Amygdala (tissue), 56 donors: ENCODE measurements around the gene PCDHGA3.
"Not testable (repeated sequence)": the region's sequence is repeated elsewhere in the genome, so short reads cannot be mapped to it uniquely, and the experiment has no call there.

Experiments used
- DNase-seq, 56 donors: peaks; one replicate each; lab custom pipeline; 2025; lab: John Stamatoyannopoulos, UW

PCDHGA3 gene

DNA sequence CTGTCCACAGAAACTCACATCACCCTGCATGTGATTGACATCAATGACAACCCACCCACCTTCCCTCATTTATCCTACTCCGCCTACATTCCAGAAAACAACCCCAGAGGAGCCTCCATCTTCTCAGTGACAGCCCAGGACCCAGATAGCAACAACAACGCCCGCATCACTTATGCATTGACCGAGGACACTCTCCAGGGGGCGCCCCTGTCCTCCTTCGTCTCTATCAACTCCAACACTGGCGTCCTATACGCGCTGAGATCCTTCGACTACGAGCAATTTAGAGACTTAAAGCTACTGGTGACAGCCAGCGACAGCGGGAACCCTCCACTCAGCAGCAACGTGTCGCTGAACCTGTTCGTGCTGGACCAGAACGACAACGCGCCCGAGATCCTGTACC is 1.7 kb downstream of the PCDHGA3 start:
- DNase-seq, result no peak

DNA sequence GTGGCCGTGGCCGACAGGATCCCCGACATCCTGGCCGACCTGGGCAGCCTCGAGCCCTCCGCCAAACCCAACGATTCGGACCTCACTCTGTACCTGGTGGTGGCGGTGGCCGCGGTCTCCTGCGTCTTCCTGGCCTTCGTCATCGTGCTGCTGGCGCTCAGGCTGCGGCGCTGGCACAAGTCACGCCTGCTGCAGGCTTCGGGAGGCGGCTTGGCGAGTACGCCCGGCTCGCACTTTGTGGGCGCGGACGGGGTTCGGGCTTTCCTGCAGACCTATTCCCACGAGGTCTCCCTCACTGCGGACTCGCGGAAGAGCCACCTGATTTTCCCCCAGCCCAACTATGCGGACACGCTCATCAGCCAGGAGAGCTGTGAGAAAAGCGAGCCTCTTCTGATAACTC is 2.4 kb downstream of the PCDHGA3 start:
- not testable (repeated sequence) for DNase-seq

DNA sequence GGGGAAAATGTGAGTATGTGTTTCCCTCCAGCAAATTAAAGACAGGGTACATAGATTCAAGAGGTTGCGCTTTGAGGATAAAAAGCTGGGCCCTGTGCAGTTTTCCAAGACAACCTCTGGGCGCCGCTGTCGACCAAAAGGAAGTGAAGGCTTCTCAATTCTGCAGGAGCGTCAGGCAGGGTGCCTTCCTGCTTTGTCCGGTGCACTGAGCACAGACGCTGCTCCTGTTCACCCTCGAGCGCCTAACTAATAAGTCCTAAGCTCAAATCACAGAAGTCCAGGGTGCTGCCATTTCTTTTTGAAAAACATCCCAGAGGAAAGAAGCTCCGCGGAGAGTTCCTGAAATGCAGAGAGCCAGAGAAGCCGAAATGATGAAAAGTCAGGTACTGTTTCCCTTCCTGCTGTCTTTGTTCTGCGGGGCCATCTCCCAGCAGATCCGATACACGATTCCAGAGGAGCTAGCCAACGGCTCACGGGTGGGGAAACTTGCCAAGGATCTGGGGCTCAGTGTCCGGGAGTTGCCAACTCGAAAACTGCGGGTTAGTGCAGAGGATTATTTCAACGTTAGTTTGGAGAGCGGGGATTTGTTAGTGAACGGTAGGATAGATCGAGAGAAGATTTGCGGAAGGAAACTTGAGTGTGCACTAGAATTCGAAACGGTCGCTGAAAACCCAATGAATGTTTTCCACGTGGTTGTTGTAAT is 6.4 kb downstream of the PCDHGA3 start, which contains the start of gene PCDHGB1:
TSS of gene PCDHGB1 (plus strand) at position 183 of the 703 bp plus-strand sequence. CDS start at position 345, 162 bp downstream.
- DNase-seq, result peak in 4 of 56 donors; percentile 2 to 17 (median 12)

DNA sequence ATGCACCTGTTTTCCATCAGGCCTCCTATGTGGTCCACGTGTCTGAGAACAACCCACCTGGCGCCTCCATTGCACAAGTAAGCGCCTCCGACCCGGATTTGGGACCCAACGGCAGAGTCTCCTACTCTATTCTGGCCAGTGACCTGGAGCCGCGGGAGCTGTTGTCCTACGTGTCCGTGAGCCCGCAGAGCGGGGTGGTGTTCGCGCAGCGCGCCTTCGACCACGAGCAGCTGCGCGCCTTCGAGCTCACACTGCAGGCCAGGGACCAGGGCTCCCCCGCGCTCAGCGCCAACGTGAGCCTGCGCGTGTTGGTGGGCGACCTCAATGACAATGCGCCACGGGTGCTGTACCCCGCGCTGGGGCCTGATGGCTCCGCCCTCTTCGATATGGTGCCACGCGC is 8.0 kb downstream of the PCDHGA3 start:
- DNase-seq, result no peak

DNA sequence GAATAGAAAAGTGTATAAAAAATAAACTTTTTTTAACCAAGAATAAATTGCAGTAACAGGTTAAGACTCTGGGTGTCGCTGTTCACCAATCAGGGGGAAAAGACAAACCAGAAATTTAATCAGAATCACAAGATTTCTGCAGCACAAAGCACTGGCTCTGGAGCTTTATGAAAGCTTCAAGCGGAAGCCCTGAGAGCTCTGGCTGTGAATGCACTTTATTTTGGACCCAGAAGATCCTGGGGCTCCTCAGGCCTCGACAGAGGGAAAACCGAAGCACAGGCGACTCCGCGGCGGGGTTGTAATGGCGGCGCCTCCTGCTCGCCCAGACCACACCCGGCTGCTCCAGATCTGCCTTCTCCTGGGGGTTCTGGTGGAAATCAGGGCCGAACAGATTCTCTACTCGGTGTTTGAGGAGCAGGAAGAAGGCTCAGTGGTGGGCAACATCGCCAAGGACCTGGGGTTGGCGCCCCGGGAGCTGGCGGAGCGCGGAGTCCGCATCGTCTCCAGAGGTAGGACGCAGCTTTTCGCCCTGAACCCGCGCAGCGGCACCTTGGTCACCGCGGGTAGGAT is 11.4 kb downstream of the PCDHGA3 start, which contains the start of gene PCDHGA4:
TSS of gene PCDHGA4 (plus strand) at position 122 of the 570 bp plus-strand sequence. CDS start at position 209, 87 bp downstream.
- DNase-seq, result no peak

DNA sequence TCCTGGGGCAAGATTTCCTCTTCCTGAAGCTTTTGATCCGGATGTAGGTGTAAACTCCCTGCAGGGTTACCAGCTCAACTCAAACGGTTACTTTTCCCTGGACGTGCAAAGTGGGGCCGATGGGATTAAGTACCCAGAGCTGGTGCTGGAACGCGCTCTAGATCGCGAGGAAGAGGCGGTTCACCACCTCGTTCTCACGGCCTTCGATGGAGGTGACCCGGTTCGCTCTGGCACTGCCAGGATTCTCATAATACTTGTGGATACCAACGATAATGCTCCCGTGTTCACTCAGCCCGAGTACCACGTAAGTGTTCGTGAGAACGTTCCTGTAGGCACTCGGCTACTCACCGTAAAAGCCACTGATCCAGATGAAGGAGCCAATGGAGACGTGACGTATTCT is 12.0 kb downstream of the PCDHGA3 start:
- no peak for DNase-seq

DNA sequence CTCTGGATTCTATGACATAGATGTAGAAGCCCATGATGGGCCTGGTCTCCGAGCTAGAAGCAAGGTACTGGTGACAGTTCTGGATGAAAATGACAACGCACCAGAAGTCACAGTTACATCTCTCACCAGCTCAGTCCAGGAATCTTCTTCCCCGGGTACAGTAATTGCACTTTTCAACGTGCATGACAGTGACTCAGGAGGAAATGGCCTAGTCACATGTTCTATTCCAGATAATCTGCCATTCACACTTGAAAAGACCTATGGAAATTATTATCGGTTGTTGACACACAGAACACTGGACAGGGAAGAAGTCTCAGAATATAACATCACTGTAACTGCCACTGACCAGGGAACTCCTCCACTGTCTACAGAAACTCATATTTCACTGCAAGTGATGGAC is 12.5 kb downstream of the PCDHGA3 start:
- DNase-seq, result no peak

DNA sequence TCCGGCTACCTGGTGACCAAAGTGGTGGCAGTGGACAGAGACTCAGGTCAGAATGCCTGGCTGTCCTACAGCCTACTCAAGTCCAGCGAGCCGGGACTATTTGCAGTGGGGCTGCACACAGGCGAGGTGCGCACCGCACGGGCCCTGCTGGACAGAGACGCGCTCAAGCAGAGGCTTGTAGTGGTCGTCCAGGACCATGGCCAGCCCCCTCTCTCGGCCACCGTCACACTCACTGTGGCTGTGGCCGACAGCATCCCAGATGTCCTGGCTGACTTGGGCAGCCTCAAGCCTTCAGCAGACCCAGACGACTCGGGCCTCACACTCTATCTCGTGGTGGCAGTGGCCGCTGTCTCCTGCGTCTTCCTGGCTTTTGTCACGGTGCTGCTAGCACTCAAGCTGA is 13.3 kb downstream of the PCDHGA3 start:
- no peak for DNase-seq

DNA sequence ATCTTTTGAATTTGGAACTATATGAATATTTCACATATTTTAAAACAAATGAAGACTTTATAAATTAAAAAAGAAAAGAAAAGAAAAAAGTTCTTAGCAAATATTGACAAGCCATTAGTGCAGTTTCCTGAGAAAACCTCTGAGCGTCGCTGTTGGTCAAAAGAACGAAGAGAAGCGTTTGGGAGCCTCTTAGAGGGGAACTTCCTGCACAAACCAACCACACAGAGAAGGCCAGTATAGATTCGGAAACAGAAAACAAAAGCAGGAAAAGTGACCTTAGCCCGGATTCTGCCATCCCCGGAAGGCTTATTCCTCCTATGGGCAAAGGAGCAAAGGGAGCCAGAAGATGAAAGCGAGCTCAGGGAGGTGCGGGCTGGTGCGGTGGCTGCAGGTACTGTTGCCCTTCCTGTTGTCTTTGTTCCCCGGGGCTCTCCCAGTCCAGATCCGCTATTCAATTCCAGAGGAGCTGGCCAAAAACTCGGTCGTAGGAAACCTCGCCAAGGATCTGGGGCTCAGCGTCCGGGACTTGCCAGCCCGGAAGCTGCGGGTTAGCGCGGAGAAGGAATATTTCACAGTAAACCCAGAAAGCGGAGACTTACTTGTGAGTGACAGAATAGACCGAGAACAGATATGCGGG is 16.3 kb downstream of the PCDHGA3 start, which contains the start of gene PCDHGB2:
TSS of gene PCDHGB2 (plus strand) at position 205 of the 637 bp plus-strand sequence. CDS start at position 347, 142 bp downstream.
- no peak for DNase-seq

DNA sequence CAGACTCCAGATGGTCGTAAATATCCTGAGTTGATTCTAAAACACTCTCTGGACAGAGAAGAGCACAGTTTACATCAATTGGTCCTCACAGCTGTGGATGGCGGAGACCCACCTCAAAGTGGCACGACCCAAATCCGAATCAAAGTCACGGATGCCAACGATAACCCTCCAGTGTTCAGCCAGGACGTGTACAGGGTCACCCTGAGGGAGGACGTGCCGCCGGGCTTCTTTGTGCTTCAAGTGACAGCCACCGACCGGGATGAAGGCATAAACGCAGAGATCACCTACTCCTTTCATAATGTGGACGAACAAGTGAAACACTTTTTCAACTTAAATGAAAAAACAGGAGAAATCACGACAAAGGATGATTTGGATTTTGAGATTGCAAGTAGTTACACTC is 17.1 kb downstream of the PCDHGA3 start:
- no peak for DNase-seq

DNA sequence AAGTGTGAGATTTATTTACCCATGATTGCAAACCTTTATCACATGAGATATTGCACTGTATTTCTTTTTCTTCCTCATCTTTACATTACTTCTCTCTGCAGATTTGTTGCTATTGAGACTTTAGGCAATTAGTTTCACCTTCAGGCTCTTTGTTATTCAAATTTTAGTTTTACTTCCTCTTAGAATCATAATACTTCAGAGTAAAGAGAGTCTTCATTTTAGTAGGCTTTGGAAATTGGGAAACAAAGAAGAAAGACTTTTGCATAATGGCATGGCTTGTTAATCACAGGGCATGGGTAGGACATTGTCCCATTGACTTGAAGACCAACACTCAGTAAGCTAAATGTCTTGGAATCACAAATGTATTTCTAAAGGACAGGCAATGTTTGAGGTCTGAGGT is 19.1 kb downstream of the PCDHGA3 start:
- no peak for DNase-seq

DNA sequence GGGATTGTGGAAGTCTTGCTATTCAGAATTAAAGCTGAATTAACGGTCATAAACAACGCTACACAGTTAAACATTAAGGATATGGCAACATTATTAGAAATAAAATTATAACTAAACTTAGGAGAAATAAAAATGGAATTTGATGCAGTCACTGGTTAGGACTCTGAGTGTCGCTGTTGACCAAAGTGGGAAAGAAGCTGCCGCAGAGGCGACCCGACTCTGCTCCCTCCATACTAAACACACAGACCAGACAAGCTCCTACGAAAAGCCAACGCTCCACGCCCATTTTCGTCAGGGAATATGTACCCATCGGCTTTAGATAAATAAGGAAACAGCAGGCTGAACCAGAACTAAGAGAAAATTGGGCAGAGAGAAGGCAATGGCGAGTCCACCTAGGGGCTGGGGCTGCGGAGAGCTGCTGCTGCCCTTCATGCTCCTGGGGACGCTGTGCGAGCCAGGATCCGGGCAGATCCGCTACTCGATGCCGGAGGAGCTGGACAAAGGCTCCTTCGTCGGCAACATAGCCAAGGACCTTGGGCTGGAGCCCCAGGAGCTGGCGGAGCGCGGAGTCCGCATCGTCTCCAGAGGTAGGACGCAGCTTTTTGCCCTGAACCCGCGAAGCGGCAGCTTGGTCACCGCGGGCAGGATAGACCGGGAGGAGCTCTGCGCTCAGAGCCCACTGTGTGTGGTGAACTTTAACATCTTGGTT is 20.5 kb downstream of the PCDHGA3 start, which contains the start of gene PCDHGA5:
TSS of gene PCDHGA5 (plus strand) at position 211 of the 709 bp plus-strand sequence. CDS start at position 380, 169 bp downstream.
- no peak for DNase-seq

DNA sequence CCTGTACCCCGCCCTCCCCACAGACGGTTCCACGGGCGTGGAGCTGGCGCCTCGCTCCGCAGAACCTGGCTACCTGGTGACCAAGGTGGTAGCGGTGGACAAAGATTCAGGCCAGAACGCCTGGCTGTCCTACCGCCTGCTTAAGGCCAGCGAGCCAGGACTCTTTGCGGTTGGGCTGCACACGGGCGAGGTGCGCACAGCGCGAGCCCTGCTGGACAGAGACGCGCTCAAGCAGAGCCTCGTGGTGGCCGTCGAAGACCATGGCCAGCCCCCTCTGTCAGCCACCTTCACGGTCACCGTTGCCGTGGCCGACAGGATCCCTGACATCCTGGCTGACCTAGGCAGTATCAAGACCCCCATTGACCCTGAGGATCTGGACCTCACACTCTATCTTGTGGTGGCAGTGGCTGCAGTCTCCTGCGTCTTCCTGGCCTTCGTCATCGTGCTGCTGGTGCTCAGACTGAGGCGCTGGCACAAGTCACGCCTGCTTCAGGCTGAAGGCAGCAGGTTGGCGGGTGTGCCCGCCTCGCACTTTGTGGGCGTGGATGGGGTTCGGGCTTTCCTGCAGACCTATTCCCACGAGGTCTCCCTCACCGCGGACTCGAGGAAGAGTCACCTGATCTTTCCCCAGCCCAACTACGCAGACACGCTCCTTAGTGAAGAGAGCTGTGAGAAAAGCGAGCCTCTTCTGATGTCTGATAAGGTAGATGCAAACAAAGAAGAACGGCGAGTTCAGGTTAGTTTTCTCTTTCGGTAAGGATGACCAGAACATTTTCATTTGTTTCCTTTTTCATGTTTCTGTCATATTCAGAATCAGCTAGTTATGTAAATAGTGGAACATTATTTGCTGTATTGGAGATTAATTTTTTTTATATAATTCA is 22.6 kb downstream of the PCDHGA3 start:
- no peak for DNase-seq

DNA sequence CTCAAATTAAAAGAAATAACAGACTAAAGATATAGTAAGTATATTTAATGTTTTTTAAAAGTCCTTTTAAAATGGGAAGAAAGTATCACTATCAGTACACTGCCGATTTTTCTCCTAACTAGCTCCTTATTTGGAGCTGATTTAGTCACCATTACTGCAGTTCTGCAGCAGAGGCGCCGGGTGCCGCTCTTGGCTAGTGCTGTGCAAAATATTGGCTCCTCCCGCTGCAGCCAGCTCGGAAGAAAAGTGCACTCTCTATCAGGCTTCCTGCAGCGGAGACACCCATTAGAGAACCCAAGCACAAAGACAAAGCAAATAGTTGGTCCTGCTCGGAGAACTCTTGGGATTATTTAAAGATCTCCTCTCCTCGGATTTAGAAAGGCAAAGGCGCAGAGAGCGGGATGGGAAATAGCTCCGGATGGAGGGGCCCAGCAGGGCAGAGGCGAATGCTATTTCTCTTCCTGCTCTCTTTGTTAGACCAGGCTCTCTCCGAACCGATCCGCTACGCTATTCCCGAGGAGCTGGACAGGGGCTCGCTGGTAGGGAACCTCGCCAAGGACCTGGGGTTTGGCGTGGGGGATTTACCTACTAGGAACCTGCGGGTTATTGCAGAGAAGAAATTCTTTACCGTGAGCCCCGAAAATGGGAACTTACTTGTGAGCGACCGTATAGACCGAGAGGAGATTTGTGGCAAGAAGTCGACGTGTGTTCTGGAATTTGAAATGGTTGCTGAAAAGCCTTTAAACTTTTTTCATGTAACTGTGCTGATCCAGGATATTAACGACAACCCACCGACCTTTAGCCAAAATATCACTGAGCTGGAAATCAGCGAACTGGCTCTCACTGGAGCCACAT is 26.6 kb downstream of the PCDHGA3 start, which contains the start of gene PCDHGB3:
TSS of gene PCDHGB3 (plus strand) at position 249 of the 855 bp plus-strand sequence. CDS start at position 402, 153 bp downstream.
- DNase-seq, result peak in 2 of 56 donors; percentile 2 to 3

DNA sequence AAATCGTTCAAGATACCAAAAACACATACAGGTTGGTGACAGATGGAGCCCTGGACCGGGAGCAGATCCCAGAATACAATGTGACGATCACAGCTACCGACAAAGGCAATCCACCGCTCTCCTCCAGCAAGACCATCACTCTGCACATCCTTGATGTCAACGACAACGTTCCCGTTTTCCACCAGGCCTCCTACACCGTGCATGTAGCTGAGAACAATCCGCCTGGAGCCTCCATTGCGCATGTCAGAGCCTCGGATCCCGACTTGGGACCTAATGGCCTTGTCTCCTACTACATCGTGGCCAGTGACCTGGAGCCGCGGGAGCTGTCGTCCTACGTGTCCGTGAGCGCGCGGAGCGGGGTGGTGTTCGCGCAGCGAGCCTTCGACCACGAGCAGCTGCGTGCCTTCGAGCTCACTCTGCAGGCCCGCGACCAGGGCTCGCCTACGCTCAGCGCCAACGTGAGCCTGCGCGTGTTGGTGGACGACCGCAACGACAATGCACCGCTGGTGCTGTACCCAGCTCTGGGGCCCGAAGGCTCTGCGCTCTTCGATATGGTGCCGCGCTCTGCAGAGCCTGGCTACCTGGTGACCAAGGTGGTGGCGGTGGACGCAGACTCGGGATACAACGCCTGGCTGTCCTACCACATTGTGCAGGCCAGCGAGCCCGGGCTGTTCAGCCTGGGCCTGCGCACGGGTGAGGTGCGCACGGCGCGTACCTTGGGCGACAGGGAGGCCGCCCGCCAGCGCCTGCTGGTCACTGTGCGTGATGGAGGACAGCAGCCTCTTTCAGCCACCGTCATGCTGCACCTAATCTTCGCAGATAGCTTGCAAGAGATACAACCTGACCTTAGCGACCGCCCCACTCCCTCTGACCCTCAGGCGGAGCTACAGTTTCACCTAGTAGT is 28.2 kb downstream of the PCDHGA3 start:
- DNase-seq, result no peak

DNA sequence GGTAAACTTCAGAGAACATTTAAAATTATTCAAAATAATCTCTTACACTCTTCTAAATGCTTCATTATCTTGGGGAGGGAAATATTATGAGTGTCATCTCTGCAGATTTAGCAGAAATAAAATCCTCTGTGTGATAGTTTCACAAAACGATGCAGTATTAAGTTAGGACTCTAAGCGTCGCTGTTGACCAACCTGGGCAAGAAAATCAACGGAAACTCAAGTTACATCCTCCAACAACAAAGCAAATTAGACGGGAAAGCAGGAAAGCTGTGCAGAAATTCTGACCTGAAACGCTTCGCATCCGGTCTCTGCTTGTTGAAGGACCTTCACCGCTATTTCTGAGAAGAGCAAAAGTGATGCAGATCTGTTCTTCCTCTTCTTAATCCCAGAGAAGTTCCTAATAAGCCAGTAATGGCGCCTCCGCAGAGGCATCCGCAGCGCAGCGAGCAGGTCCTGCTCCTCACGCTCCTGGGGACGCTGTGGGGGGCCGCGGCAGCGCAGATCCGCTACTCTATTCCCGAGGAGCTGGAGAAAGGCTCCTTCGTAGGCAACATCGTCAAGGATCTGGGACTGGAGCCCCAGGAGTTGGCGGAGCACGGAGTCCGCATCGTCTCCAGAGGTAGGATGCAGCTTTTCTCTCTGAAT is 30.2 kb downstream of the PCDHGA3 start, which contains the start of gene PCDHGA6:
TSS of gene PCDHGA6 (plus strand) at position 219 of the 645 bp plus-strand sequence. CDS start at position 412, 193 bp downstream.
- DNase-seq, result no peak

DNA sequence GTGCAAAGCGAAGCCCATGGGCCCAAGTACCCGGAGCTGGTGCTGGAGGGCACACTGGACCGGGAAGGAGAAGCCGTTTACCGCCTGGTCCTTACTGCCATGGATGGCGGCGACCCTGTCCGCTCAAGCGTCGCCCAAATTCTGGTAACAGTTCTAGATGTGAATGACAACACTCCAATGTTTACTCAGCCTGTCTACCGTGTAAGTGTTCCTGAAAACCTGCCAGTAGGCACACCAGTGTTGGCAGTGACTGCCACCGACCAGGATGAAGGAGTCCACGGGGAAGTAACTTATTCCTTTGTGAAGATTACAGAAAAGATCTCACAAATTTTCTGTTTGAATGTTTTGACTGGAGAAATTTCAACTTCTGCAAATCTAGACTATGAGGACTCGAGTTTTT is 31.0 kb downstream of the PCDHGA3 start:
- no peak for DNase-seq
